ENCODE measurements around the gene BAG1.

GRCh38 chr9:33223696-33224095 is 40.8 kb downstream of the BAG1 start:
- TF ChIP-seq CTCF (IDR thresholded peaks at IDR 0.05) (no peak), EP300 (IDR thresholded peaks at IDR 0.05) (no peak)
